HepG2 (cell line): Measurements from ENCODE around the gene VAMP2. TPM values are rescaled to one million over a fixed set of nuclear protein-coding genes. Genes with fewer than 3 reads are reported as not detected.

ENCODE experiments used
- microRNA counts: library from miRNA; unstranded; fragments of <30 nt; microRNA quantifications from one replicate; lab custom pipeline; 2015
- microRNA-seq: library from miRNA; unstranded; fragments of <30 nt; microRNA quantifications from one replicate; pipeline ENCODE4, GENCODE V29; 2020
- polyA plus RNA-seq, 8 experiments: library from polyadenylated mRNA; depleted of rRNA in 3 of 8; stranded (reverse) in 7 of 8; unstranded in 1 of 8; fragments of >200 nt; fragmentation: Illumina TruSeq in 4 of 8; extraction: Trizol in 4 of 8; gene quantifications; 2 replicates each; pipeline versions ENCODE4 v1.2.1 to v1.2.3, GENCODE V29; 2011 to 2016; ENCODE audit warnings: low read depth in 4 of 8, missing spikeins in 1 of 8, mixed read lengths in 1 of 8; ENCODE audit not compliant: insufficient read depth in 1 of 8
- total RNA-seq, 5 experiments: library from RNA; depleted of rRNA; stranded (reverse); fragments of >200 nt; fragmentation: Illumina TruSeq; extraction: Trizol; gene quantifications; 2 replicates each; pipeline ENCODE4 v1.2.3, GENCODE V29; 2016; ENCODE audit warnings: low read depth in 1 of 5

VAMP2 gene
- total and polyA plus RNA-seq, 2 of the 13 experiments (the other 11 are each of a cell fraction or from before 2014, with no cell fraction given) = 3.9 to 17.2 TPM

MicroRNAs within 50 kb of the gene (microRNA counts, 767-probe panel; counts per million panel counts)
- not detected for microRNA hsa-miR-4521 (lab: Ali Mortazavi, UCI)

Small RNA genes lying within 50 kb of the gene (microRNA-seq; reads per million reads assigned to microRNA genes)
- 334 reads per million, percentile 82 among the genes with 10 or more reads in this experiment for gene MIR4521
- gene MIR6883 = not detected

Other genes with a start within 250 kb of the VAMP2 start
- gene RNF227, start 246.7 kb downstream of the VAMP2 start, total RNA-seq (2016; rRNA removed; fragmentation: Illumina TruSeq; extraction: Trizol) = 0.20 and 0.38 TPM in 2 replicates
- gene RNF227, start 246.7 kb downstream of the VAMP2 start, polyA plus RNA-seq (2011; rRNA removed) = 0.79 and 0.94 TPM in 2 replicates
- gene KCNAB3, start 233.1 kb downstream of the VAMP2 start, total RNA-seq (2016; rRNA removed; fragmentation: Illumina TruSeq; extraction: Trizol) = 0.29 TPM in 1 of 2 replicates, not detected in the other
- gene KCNAB3, start 233.1 kb downstream of the VAMP2 start, polyA plus RNA-seq (2011; rRNA removed) = 0.88 and 0.95 TPM in 2 replicates
- gene TRAPPC1, start 231.0 kb downstream of the VAMP2 start, total RNA-seq (2016; rRNA removed; fragmentation: Illumina TruSeq; extraction: Trizol) = 28.1 and 36.9 TPM in 2 replicates
- 44.9 and 46.7 TPM in 2 replicates for gene TRAPPC1, start 231.0 kb downstream of the VAMP2 start, polyA plus RNA-seq (2011; rRNA removed)
- 13.3 and 24.1 TPM in 2 replicates for gene CNTROB, start 230.7 kb downstream of the VAMP2 start, total RNA-seq (2016; rRNA removed; fragmentation: Illumina TruSeq; extraction: Trizol)
- gene CNTROB, start 230.7 kb downstream of the VAMP2 start, polyA plus RNA-seq (2011; rRNA removed) = 21.2 and 24.3 TPM in 2 replicates
- gene GUCY2D, start 160.3 kb downstream of the VAMP2 start, total RNA-seq (2016; rRNA removed; fragmentation: Illumina TruSeq; extraction: Trizol) = not detected in 2 replicates
- not detected in 2 replicates for gene GUCY2D, start 160.3 kb downstream of the VAMP2 start, polyA plus RNA-seq (2011; rRNA removed)
- not detected in 2 replicates for gene ALOX15B, start 123.9 kb downstream of the VAMP2 start, total RNA-seq (2016; rRNA removed; fragmentation: Illumina TruSeq; extraction: Trizol)
- not detected in 2 replicates for gene ALOX15B, start 123.9 kb downstream of the VAMP2 start, polyA plus RNA-seq (2011; rRNA removed)
- not detected in 2 replicates for gene ALOX12B, start 75.2 kb downstream of the VAMP2 start, total RNA-seq (2016; rRNA removed; fragmentation: Illumina TruSeq; extraction: Trizol)
- 0.13 TPM in 1 of 2 replicates, not detected in the other for gene ALOX12B, start 75.2 kb downstream of the VAMP2 start, polyA plus RNA-seq (2011; rRNA removed)
- gene ALOXE3, start 44.4 kb downstream of the VAMP2 start, total RNA-seq (2016; rRNA removed; fragmentation: Illumina TruSeq; extraction: Trizol) = not detected in 2 replicates
- 0.07 TPM in 1 of 2 replicates, not detected in the other for gene ALOXE3, start 44.4 kb downstream of the VAMP2 start, polyA plus RNA-seq (2011; rRNA removed)
- not detected in 2 replicates for gene HES7, start 38.8 kb downstream of the VAMP2 start, total RNA-seq (2016; rRNA removed; fragmentation: Illumina TruSeq; extraction: Trizol)
- gene HES7, start 38.8 kb downstream of the VAMP2 start, polyA plus RNA-seq (2011; rRNA removed) = not detected in 2 replicates
- 2.6 and 5.5 TPM in 2 replicates for gene PER1, start 10.5 kb downstream of the VAMP2 start, total RNA-seq (2016; rRNA removed; fragmentation: Illumina TruSeq; extraction: Trizol)
- 3.6 and 5.2 TPM in 2 replicates for gene PER1, start 10.5 kb downstream of the VAMP2 start, polyA plus RNA-seq (2011; rRNA removed)
- gene TMEM107, start 13.4 kb upstream of the VAMP2 start, total RNA-seq (2016; rRNA removed; fragmentation: Illumina TruSeq; extraction: Trizol) = 3.8 and 15.3 TPM in 2 replicates
- 4.5 and 7.2 TPM in 2 replicates for gene TMEM107, start 13.4 kb upstream of the VAMP2 start, polyA plus RNA-seq (2011; rRNA removed)
- gene BORCS6, start 27.2 kb upstream of the VAMP2 start, total RNA-seq (2016; rRNA removed; fragmentation: Illumina TruSeq; extraction: Trizol) = 5.1 and 5.3 TPM in 2 replicates
- 2.0 and 3.2 TPM in 2 replicates for gene BORCS6, start 27.2 kb upstream of the VAMP2 start, polyA plus RNA-seq (2011; rRNA removed)
- gene AURKB, start 47.6 kb upstream of the VAMP2 start, total RNA-seq (2016; rRNA removed; fragmentation: Illumina TruSeq; extraction: Trizol) = 67.7 and 75.3 TPM in 2 replicates
- gene AURKB, start 47.6 kb upstream of the VAMP2 start, polyA plus RNA-seq (2011; rRNA removed) = 21.8 and 29.5 TPM in 2 replicates
- gene CTC1, start 85.1 kb upstream of the VAMP2 start, total RNA-seq (2016; rRNA removed; fragmentation: Illumina TruSeq; extraction: Trizol) = 5.4 and 7.2 TPM in 2 replicates
- 18.9 and 22.0 TPM in 2 replicates for gene CTC1, start 85.1 kb upstream of the VAMP2 start, polyA plus RNA-seq (2011; rRNA removed)
- gene PFAS, start 86.3 kb upstream of the VAMP2 start, total RNA-seq (2016; rRNA removed; fragmentation: Illumina TruSeq; extraction: Trizol) = 42.8 and 58.2 TPM in 2 replicates
- 45.7 and 49.4 TPM in 2 replicates for gene PFAS, start 86.3 kb upstream of the VAMP2 start, polyA plus RNA-seq (2011; rRNA removed)
- 18.6 and 21.3 TPM in 2 replicates for gene RANGRF, start 125.7 kb upstream of the VAMP2 start, total RNA-seq (2016; rRNA removed; fragmentation: Illumina TruSeq; extraction: Trizol)
- gene RANGRF, start 125.7 kb upstream of the VAMP2 start, polyA plus RNA-seq (2011; rRNA removed) = 40.7 and 48.4 TPM in 2 replicates
- gene SLC25A35, start 132.5 kb upstream of the VAMP2 start, total RNA-seq (2016; rRNA removed; fragmentation: Illumina TruSeq; extraction: Trizol) = 0.28 and 0.91 TPM in 2 replicates
- gene SLC25A35, start 132.5 kb upstream of the VAMP2 start, polyA plus RNA-seq (2011; rRNA removed) = 1.1 and 1.8 TPM in 2 replicates
- not detected in 2 replicates for gene ARHGEF15, start 147.3 kb upstream of the VAMP2 start, total RNA-seq (2016; rRNA removed; fragmentation: Illumina TruSeq; extraction: Trizol)
- gene ARHGEF15, start 147.3 kb upstream of the VAMP2 start, polyA plus RNA-seq (2011; rRNA removed) = not detected in 2 replicates
- not detected in 2 replicates for gene ODF4, start 176.9 kb upstream of the VAMP2 start, total RNA-seq (2016; rRNA removed; fragmentation: Illumina TruSeq; extraction: Trizol)
- not detected in 2 replicates for gene ODF4, start 176.9 kb upstream of the VAMP2 start, polyA plus RNA-seq (2011; rRNA removed)
- gene RPL26, start 220.2 kb upstream of the VAMP2 start, total RNA-seq (2016; rRNA removed; fragmentation: Illumina TruSeq; extraction: Trizol) = 2,817 and 3,645 TPM in 2 replicates
- gene RPL26, start 220.2 kb upstream of the VAMP2 start, polyA plus RNA-seq (2011; rRNA removed) = 3,026 and 3,529 TPM in 2 replicates
- not detected in 2 replicates for gene RNF222, start 234.9 kb upstream of the VAMP2 start, total RNA-seq (2016; rRNA removed; fragmentation: Illumina TruSeq; extraction: Trizol)
- gene RNF222, start 234.9 kb upstream of the VAMP2 start, polyA plus RNA-seq (2011; rRNA removed) = 0.04 TPM in 1 of 2 replicates, not detected in the other